ENCODE results near the gene CSF2RB. TPM values are rescaled to one million over a fixed set of nuclear protein-coding genes. Genes with fewer than 3 reads are reported as not detected.

The CSF2RB gene
- total RNA-seq, 1 experiment from 2014 or later: not detected

GRCh38 chr22:36901411-36902142 is 11.9 kb upstream of the CSF2RB start:
- H3K4me1 ChIP-seq (ENCODE audit: insufficient read depth, low read length): peaks cover 6% of the 10 kb centered on the region; the same call in 1 of the 2 replicates
- H3K27ac ChIP-seq (ENCODE audit: insufficient read length, low read depth, low read length): no peak overlapping the region
- no peak overlapping the region for H2BK20ac ChIP-seq (ENCODE audit: low read depth, low read length, poor library complexity, severe bottlenecking)
- no peak overlapping the region for H3K4ac ChIP-seq (ENCODE audit: low read depth, low read length)
- no peak overlapping the region for H2BK5ac ChIP-seq (ENCODE audit: insufficient read length, low read length)
- H3K18ac ChIP-seq (ENCODE audit: insufficient read length, low read depth, low read length): no peak overlapping the region
- no peak overlapping the region; the same call in 1 of the 2 replicates for H3K14ac ChIP-seq (ENCODE audit: insufficient read depth, low read length)
- no peaks in the 10 kb centered on the region for H3K79me2 ChIP-seq (ENCODE audit: insufficient read depth, low read length)
- peak overlapping the region; percentile 64 for H4K91ac ChIP-seq (ENCODE audit: insufficient read length, low read depth, low read length)
- DNase-seq: no peak
- no peak overlapping the region for H3K23ac ChIP-seq (ENCODE audit: insufficient read length, low read depth, low read length)
- no peaks in the 10 kb centered on the region for H3K27me3 ChIP-seq (ENCODE audit: insufficient read depth, low read length)
- WGBS (ENCODE audit: extremely low coverage, insufficient read length, low lambda C conversion rate): no CpG with 5 or more reads among the region's 13 CpGs
- H3K79me1 ChIP-seq (ENCODE audit: insufficient read depth, low read depth, low read length, poor library complexity, severe bottlenecking): no peaks in the 10 kb centered on the region
- no peak overlapping the region for H2BK12ac ChIP-seq (ENCODE audit: insufficient read length, low read depth, low read length)
- H3K56ac ChIP-seq (ENCODE audit: insufficient read length, low read depth, low read length): no peak overlapping the region
- no peak overlapping the region for H2AK5ac ChIP-seq (ENCODE audit: insufficient read length, low read length)
- peaks cover 16 to 17% of the 10 kb centered on the region in 2 experiments for H3K9me3 Mint-ChIP-seq
- H3K9me3 ChIP-seq (ENCODE audit: control insufficient read depth, low read depth, low read length): no peaks in the 10 kb centered on the region
- peaks cover 22 to 27% of the 10 kb centered on the region in 2 experiments for H3K4me1 Mint-ChIP-seq
- no peaks in the 10 kb centered on the region for H3K23me2 ChIP-seq (ENCODE audit: insufficient read length, low read depth, low read length, poor library complexity, severe bottlenecking)
- H3K27me3 Mint-ChIP-seq (ENCODE audit: low read depth): peaks cover 93% of the 10 kb centered on the region
- H2BK120ac ChIP-seq (ENCODE audit: low read depth, low read length, poor library complexity, severe bottlenecking): no peak overlapping the region
- no peak overlapping the region for H2AFZ ChIP-seq (ENCODE audit: low read length)
- TF ChIP-seq, protein P1, sequence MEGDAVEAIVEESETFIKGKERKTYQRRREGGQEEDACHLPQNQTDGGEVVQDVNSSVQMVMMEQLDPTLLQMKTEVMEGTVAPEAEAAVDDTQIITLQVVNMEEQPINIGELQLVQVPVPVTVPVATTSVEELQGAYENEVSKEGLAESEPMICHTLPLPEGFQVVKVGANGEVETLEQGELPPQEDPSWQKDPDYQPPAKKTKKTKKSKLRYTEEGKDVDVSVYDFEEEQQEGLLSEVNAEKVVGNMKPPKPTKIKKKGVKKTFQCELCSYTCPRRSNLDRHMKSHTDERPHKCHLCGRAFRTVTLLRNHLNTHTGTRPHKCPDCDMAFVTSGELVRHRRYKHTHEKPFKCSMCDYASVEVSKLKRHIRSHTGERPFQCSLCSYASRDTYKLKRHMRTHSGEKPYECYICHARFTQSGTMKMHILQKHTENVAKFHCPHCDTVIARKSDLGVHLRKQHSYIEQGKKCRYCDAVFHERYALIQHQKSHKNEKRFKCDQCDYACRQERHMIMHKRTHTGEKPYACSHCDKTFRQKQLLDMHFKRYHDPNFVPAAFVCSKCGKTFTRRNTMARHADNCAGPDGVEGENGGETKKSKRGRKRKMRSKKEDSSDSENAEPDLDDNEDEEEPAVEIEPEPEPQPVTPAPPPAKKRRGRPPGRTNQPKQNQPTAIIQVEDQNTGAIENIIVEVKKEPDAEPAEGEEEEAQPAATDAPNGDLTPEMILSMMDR (conservative IDR thresholded peaks at IDR 0.05): no peak
- peaks cover 7 to 11% (median 8%) of the 10 kb centered on the region in 3 experiments; a peak in 6 of 7 replicates for H3K36me3 Mint-ChIP-seq (ENCODE audit: insufficient read depth in 1 of 3, low read depth in 3 of 3)
- H2BK15ac ChIP-seq (ENCODE audit: low read depth, low read length): no peak overlapping the region
- H4K20me1 ChIP-seq (ENCODE audit: control insufficient read depth, insufficient read depth, insufficient read length): no peaks in the 10 kb centered on the region
- H4K8ac ChIP-seq (replicated peaks; ENCODE audit: insufficient read length, low read depth, low read length): no peak overlapping the region
- H3K4me3 Mint-ChIP-seq: no peak overlapping the region
- peak overlapping the region; percentile 50 to 98 (median 86); a peak in 6 of 7 replicates for H3K27ac Mint-ChIP-seq
- H3T11ph ChIP-seq (ENCODE audit: low read length): no peak overlapping the region
- no peak overlapping the region for H4K5ac ChIP-seq (ENCODE audit: insufficient read length, low read depth, low read length)
- H3K4me2 ChIP-seq (ENCODE audit: insufficient read depth, insufficient read length, low read length): no peak overlapping the region
- no peak overlapping the region for H3K9ac ChIP-seq (ENCODE audit: extremely low read depth, insufficient read length, low read length)
